B cell (primary cell): ENCODE measurements around the gene PLAC9. TPM values are rescaled to one million over a fixed set of nuclear protein-coding genes. Genes with fewer than 3 reads are reported as not detected.
"Not testable (repeated sequence)": the region's sequence is repeated elsewhere in the genome, so short reads cannot be mapped to it uniquely, and the experiment has no call there.

Experiments used
- ATAC-seq: fragments of 200-7000 bp; cut with Tn5 transposase; one replicate; pipeline ENCODE4 v1.10.0; 2021; ENCODE audit warnings: low read depth, mild to moderate bottlenecking, moderate number of reproducible peaks, moderate library complexity
- CTCF ChIA-PET: fragments of 350-600 bp; sonication (Branson Sonifier 250); formaldehyde crosslinking; loops from one replicate; lab custom pipeline; 2021; ENCODE audit warnings: antibody characterized with exemption, inconsistent platforms; lab: Charles Lee
- POLR2A ChIA-PET: fragments of 350-600 bp; sonication (Branson Sonifier 250); formaldehyde crosslinking; loops from one replicate; lab custom pipeline; 2021; ENCODE audit warnings: antibody characterized with exemption; lab: Charles Lee
- DNase-seq: peaks from one replicate; pipeline ENCODE4 v3.0.0; 2013
- H2AFZ ChIP-seq: 2 replicates; pipeline ENCODE4 v1.6.1; 2012; ENCODE audit warnings: mild to moderate bottlenecking, low read depth, low read length; ENCODE audit not compliant: insufficient read depth, poor library complexity, severe bottlenecking
- H3K27ac ChIP-seq, 2 donors: 1 replicate in 1 of 2; 2 replicates in 1 of 2; pipeline ENCODE4 v1.5.1; 2012 to 2013; ENCODE audit warnings: low read length in 2 of 2, mild to moderate bottlenecking in 2 of 2, moderate library complexity in 1 of 2
- H3K27me3 ChIP-seq, 4 experiments: fragments of 200-600 bp in 1 of 4; sonication (generic) in 1 of 4; replicated peaks in 1 of 4; 1 replicate in 2 of 4; 2 replicates in 2 of 4; pipeline versions ENCODE4 v1.6.1 to v1.7.0; 2013 to 2016; ENCODE audit warnings: low read length in 3 of 4, mild to moderate bottlenecking in 2 of 4, mixed read lengths in 1 of 4, moderate library complexity in 1 of 4; ENCODE audit not compliant: insufficient read depth in 4 of 4, control insufficient read depth in 3 of 4; ENCODE audit errors: control extremely low read depth in 1 of 4
- H3K36me3 ChIP-seq, 2 experiments: replicated peaks in 1 of 2; 1 replicate in 1 of 2; 2 replicates in 1 of 2; pipeline versions ENCODE4 v1.6.1 to v1.7.1; 2013; ENCODE audit warnings: low read length in 1 of 2; ENCODE audit not compliant: insufficient read depth in 2 of 2, control insufficient read depth in 1 of 2; ENCODE audit errors: control extremely low read depth in 1 of 2, extremely low read depth in 1 of 2
- H3K4me1 ChIP-seq, 2 donors: fragments of 200-600 bp in 1 of 2; sonication (generic) in 1 of 2; 1 replicate in 1 of 2; 2 replicates in 1 of 2; pipeline versions ENCODE4 v1.5.1 to v1.6.1; 2013 to 2017; ENCODE audit warnings: low read length in 2 of 2; ENCODE audit not compliant: control insufficient read depth in 2 of 2, insufficient read depth in 2 of 2
- H3K4me2 ChIP-seq: replicated peaks from 2 replicates; pipeline ENCODE3; 2012; ENCODE audit warnings: mild to moderate bottlenecking, low read depth, low read length; ENCODE audit not compliant: poor library complexity, severe bottlenecking
- H3K4me3 ChIP-seq, 5 experiments: fragments of 200-600 bp in 1 of 5; sonication (generic) in 1 of 5; 1 replicate in 3 of 5; 2 replicates in 2 of 5; pipeline versions ENCODE4 v1.5.1 to v1.7.0; 2011 to 2016; ENCODE audit warnings: low read length in 4 of 5, mild to moderate bottlenecking in 4 of 5, low read depth in 2 of 5, control low read depth in 1 of 5, moderate library complexity in 1 of 5; ENCODE audit not compliant: insufficient read depth in 1 of 5; ENCODE audit errors: control extremely low read depth in 1 of 5, extremely low read depth in 1 of 5
- H3K79me2 ChIP-seq: fragments of 200-600 bp; sonication (generic); one replicate; pipeline ENCODE4 v1.6.0; 2016; ENCODE audit warnings: low read length; ENCODE audit not compliant: control insufficient read depth, insufficient read depth
- H3K9ac ChIP-seq: fragments of 200-600 bp; sonication (generic); 2 replicates; pipeline ENCODE4 v1.6.1; 2017; ENCODE audit warnings: mild to moderate bottlenecking, low read length, moderate library complexity
- H3K9me3 ChIP-seq, 3 donors: one replicate each; pipeline versions ENCODE4 v1.6.1 to v1.7.1; 2013; ENCODE audit warnings: low read length in 2 of 3; ENCODE audit not compliant: control insufficient read depth in 2 of 3, insufficient read depth in 1 of 3; ENCODE audit errors: control extremely low read depth in 1 of 3
- H4K20me1 ChIP-seq: 2 replicates; pipeline ENCODE4 v1.6.0; 2012; ENCODE audit warnings: mild to moderate bottlenecking, low read length; ENCODE audit not compliant: insufficient read depth, control insufficient read depth, poor library complexity, severe bottlenecking
- H3K27ac Mint-ChIP-seq: one replicate; pipeline ENCODE4 v1.8.0; 2021; ENCODE audit warnings: mixed read lengths
- H3K27me3 Mint-ChIP-seq: one replicate; pipeline ENCODE4 v1.8.0; 2021; ENCODE audit warnings: mixed read lengths
- H3K4me1 Mint-ChIP-seq: one replicate; pipeline ENCODE4 v1.8.0; 2021; ENCODE audit warnings: mixed read lengths
- H3K4me3 Mint-ChIP-seq: one replicate; pipeline ENCODE4 v1.8.0; 2021; ENCODE audit warnings: mixed read lengths
- H3K9me3 Mint-ChIP-seq: one replicate; pipeline ENCODE4 v1.8.0; 2022; ENCODE audit warnings: mixed read lengths; ENCODE audit not compliant: insufficient read depth
- EZH2 ChIP-seq: IDR thresholded peaks from 2 replicates; pipeline ENCODE4 v1.6.1; 2012; ENCODE audit warnings: borderline replicate concordance, low read depth, mild to moderate bottlenecking, moderate library complexity, low read length; ENCODE audit not compliant: insufficient read depth, poor library complexity, severe bottlenecking
- WGBS: methylation state at CpG from one replicate; pipeline ENCODE4 v1.1.5; 2013; ENCODE audit warnings: missing lambda C conversion rate; ENCODE audit not compliant: insufficient coverage; 5-methylcytosine and 5-hydroxymethylcytosine counted together
- intact Hi-C: fragments of 100-400 bp; cut with micrococcal nuclease; formaldehyde crosslinking; loops from one replicate; pipeline ENCODE4 v1.10.0; 2022
- polyA plus RNA-seq: library from polyadenylated mRNA; depleted of rRNA; stranded (reverse); fragments of >200 nt; gene quantifications from 2 replicates; pipeline ENCODE4 v1.2.3, GENCODE V29; 2012
- total RNA-seq, 2 donors: library from RNA; stranded (reverse); fragments of 120-200 nt in 1 of 2; gene quantifications; 1 replicate in 1 of 2; 2 replicates in 1 of 2; pipeline versions ENCODE4 v1.2.3 to v1.2.4, GENCODE V29; 2013 to 2022
- TF ChIP-seq, protein P1 (sequence below): fragments of 200-600 bp; IDR thresholded peaks from one replicate; pipeline ENCODE4 v1.8.0; 2022; ENCODE audit warnings: antibody characterized with exemption, mild to moderate bottlenecking

The PLAC9 gene
- total and polyA plus RNA-seq, 2 donors (not counting 1 experiment from before 2014, with no cell fraction given): not detected

DNA sequence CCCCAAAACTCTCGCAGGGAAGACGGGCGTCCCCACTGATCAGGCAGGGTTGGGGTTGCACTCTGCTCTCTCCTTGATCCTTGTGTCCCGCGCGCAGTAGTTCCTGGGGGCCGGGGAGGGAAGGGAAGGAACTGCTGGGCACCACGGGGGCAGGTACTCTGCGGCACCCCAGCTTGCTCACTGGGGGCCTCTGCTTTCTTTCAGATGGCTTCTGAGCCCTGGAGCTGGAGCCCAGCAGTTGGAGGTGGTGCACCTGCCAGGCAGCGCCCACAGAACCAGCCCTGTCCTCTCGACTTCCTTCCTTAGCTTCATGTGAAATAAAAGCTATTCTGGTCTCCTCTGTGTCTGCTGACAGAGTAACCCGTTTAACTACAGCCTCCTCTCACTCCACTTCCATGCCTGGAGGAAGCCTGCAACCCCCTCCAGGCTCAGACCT is 12.2 kb downstream of the PLAC9 start:
- Histone ChIP-seq H3K79me2 (no peaks in the 10 kb centered on the region), H3K27ac (no peak overlapping the region), H3K9ac (peak overlapping the region; percentile 67), H3K9me3 (peaks cover 0 to under 1% (median 0%) of the 10 kb centered on the region in 3 donors), H3K4me1 (peaks cover 14 to 17% of the 10 kb centered on the region in 2 donors), H3K36me3 (peaks cover 0 to 2% of the 10 kb centered on the region in 2 experiments), H3K27me3 (peaks cover 0 to 2% (median 0%) of the 10 kb centered on the region in 4 experiments), H3K4me3 (peak overlapping the region in 4 of 5 experiments; percentile 5 to 55 (median 19)), H4K20me1 (no peaks in the 10 kb centered on the region), H2AFZ (no peak overlapping the region), H3K4me2 (peak overlapping the region; percentile 83)
- intact Hi-C loops: loop anchor here (2.0 to 5.0 kb wide), 3 partner anchors 42 to 67 kb away; partner anchors contain the start of genes ANXA11 and TMEM254
- TF ChIP-seq, protein P1, sequence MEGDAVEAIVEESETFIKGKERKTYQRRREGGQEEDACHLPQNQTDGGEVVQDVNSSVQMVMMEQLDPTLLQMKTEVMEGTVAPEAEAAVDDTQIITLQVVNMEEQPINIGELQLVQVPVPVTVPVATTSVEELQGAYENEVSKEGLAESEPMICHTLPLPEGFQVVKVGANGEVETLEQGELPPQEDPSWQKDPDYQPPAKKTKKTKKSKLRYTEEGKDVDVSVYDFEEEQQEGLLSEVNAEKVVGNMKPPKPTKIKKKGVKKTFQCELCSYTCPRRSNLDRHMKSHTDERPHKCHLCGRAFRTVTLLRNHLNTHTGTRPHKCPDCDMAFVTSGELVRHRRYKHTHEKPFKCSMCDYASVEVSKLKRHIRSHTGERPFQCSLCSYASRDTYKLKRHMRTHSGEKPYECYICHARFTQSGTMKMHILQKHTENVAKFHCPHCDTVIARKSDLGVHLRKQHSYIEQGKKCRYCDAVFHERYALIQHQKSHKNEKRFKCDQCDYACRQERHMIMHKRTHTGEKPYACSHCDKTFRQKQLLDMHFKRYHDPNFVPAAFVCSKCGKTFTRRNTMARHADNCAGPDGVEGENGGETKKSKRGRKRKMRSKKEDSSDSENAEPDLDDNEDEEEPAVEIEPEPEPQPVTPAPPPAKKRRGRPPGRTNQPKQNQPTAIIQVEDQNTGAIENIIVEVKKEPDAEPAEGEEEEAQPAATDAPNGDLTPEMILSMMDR: no peak
- no peak for TF ChIP-seq EZH2
- peak overlapping the region; percentile 81 for H3K27ac Mint-ChIP-seq
- POLR2A ChIA-PET: interaction anchor here (0.6 to 1.7 kb wide), 5 partner anchors 20 to 78 kb away, joined by 3 to 8 read pairs (median 4); partner anchors contain the start of gene ANXA11
- ATAC-seq: peak; percentile 37
- peak overlapping the region; percentile 75 for H3K4me3 Mint-ChIP-seq
- WGBS: 2% methylated on average over 11 of the region's 12 CpGs
- no peaks in the 10 kb centered on the region for H3K9me3 Mint-ChIP-seq
- peaks cover 21% of the 10 kb centered on the region for H3K4me1 Mint-ChIP-seq
- CTCF ChIA-PET: interaction anchor here (0.7 to 6.7 kb wide), 23 partner anchors 8 to 263 kb away, joined by 3 to 156 read pairs (median 8); partner anchors contain the start of genes ANXA11 and PRXL2A
- no peak for DNase-seq
- peaks cover 17% of the 10 kb centered on the region for H3K27me3 Mint-ChIP-seq

DNA sequence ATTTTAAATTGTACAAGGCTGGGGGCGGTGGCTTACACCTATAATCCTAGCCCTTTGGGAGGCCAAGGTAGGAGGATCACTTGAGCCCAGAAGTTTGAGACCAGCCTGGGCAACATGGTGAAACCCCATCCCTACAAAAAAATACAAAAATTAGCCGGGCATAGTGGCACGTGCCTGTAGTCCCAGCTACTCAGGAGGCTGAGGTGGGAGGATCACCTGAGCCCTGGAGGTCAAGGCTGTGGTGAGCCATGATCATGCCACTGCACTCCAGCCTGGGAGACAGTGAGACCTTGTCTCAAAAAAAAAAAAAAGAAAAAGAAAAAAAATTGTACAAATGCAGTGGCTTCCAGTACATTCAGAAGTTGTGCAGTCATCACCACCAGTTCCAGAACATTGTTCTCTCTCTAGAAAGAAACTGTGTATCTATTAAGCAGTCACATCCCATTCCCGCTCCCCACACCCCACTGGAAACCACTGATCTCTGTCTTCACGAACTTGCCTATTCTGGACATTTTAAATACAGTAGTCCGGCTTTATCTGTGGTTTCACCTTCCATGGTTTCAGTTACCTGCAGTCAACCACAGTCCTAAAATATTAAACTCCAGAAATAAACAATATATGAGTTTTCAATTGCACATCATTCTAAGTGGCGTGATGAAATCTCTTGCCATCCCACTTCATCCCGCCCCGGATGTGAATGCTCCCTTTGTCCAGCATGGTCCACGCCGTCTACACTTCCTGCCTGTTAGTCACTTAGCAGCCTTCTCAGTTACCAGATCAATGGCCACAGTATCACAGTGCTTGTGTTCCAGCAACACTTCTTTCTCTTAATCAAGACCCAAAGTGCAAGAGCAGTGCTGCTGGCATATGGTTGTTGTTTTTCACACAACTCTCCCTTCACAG is 13.1 kb downstream of the PLAC9 start:
- intact Hi-C loops: loop anchor here (2.0 kb wide), 1 partner anchor 41 kb away; no protein-coding TSS in a partner anchor
- DNase-seq, H2AFZ ChIP-seq, H3K9me3 ChIP-seq, H3K4me3 ChIP-seq, H4K20me1 ChIP-seq, H3K4me2 ChIP-seq, H3K27me3 Mint-ChIP-seq, H3K9me3 Mint-ChIP-seq, H3K36me3 ChIP-seq, H3K9ac ChIP-seq, ATAC-seq, H3K27ac ChIP-seq, H3K27me3 ChIP-seq, H3K79me2 ChIP-seq: not testable (repeated sequence)
- H3K4me3 Mint-ChIP-seq: peak overlapping the region; percentile 8
- CTCF ChIA-PET: interaction anchor here (1.7 to 6.7 kb wide), 8 partner anchors 15 to 115 kb away, joined by 6 to 156 read pairs (median 20); no protein-coding TSS in a partner anchor
- 81% methylated on average over 11 of the region's 11 CpGs for WGBS
- H3K4me1 Mint-ChIP-seq: peaks cover 21% of the 10 kb centered on the region
- peaks cover 14 to 17% of the 10 kb centered on the region in 2 donors for H3K4me1 ChIP-seq
- POLR2A ChIA-PET: interaction anchor here (1.0 to 1.7 kb wide), 2 partner anchors 42 to 60 kb away, joined by 4 read pairs; partner anchors contain the start of gene ANXA11
- H3K27ac Mint-ChIP-seq: peak overlapping the region; percentile 66
